Measurements from ENCODE around the gene ESRRG.
"Not testable (repeated sequence)": the region's sequence is repeated elsewhere in the genome, so short reads cannot be mapped to it uniquely, and the experiment has no call there.

ESRRG gene

GRCh38 chr1:216710598-216711333 lies 12.5 kb downstream of the ESRRG start:
- DNase-seq: no peak
- no peaks in the 10 kb centered on the region for H3K27me3 ChIP-seq (replicated peaks; ENCODE audit: control insufficient read depth, insufficient read depth, low read length, poor library complexity, severe bottlenecking)

GRCh38 chr1:216710055-216710454 lies 13.2 kb downstream of the ESRRG start:
- H3K27ac ChIP-seq (ENCODE audit: insufficient read depth, low read length, poor library complexity, severe bottlenecking): no peak overlapping the region
- no peaks in the 10 kb centered on the region for H3K27me3 ChIP-seq (replicated peaks; ENCODE audit: control insufficient read depth, insufficient read depth, low read length, poor library complexity, severe bottlenecking)
- H3K9me3 ChIP-seq (ENCODE audit: control insufficient read depth, low read length): no peaks in the 10 kb centered on the region
- no peak for DNase-seq
- no peaks in the 10 kb centered on the region for H3K36me3 ChIP-seq (ENCODE audit: control insufficient read depth, insufficient read depth, low read length)
- no peaks in the 10 kb centered on the region for H3K4me1 ChIP-seq (ENCODE audit: control insufficient read depth, insufficient read depth, low read length, poor library complexity, severe bottlenecking)
- H3K4me3 ChIP-seq (ENCODE audit: insufficient read depth, low read depth, low read length, poor library complexity, severe bottlenecking): no peak overlapping the region

More at GRCh38 chr1:216710598-216711333, 12.5 kb downstream of the ESRRG start:
- no peaks in the 10 kb centered on the region for H3K36me3 ChIP-seq (ENCODE audit: control insufficient read depth, insufficient read depth, low read length)
- no peaks in the 10 kb centered on the region for H3K4me1 ChIP-seq (ENCODE audit: control insufficient read depth, insufficient read depth, low read length, poor library complexity, severe bottlenecking)
- H3K27ac ChIP-seq (ENCODE audit: insufficient read depth, low read length, poor library complexity, severe bottlenecking): no peak overlapping the region
- no peak overlapping the region for H3K4me3 ChIP-seq (ENCODE audit: insufficient read depth, low read depth, low read length, poor library complexity, severe bottlenecking)
- no peaks in the 10 kb centered on the region for H3K9me3 ChIP-seq (ENCODE audit: control insufficient read depth, low read length)

GRCh38 chr1:216705676-216706075 lies 17.6 kb downstream of the ESRRG start:
- no peaks in the 10 kb centered on the region for H3K36me3 ChIP-seq (ENCODE audit: control insufficient read depth, insufficient read depth, low read length)
- H3K4me3 ChIP-seq (ENCODE audit: insufficient read depth, low read depth, low read length, poor library complexity, severe bottlenecking): no peak overlapping the region
- no peaks in the 10 kb centered on the region for H3K27me3 ChIP-seq (replicated peaks; ENCODE audit: control insufficient read depth, insufficient read depth, low read length, poor library complexity, severe bottlenecking)
- DNase-seq: no peak
- H3K27ac ChIP-seq (ENCODE audit: insufficient read depth, low read length, poor library complexity, severe bottlenecking): no peak overlapping the region
- no peaks in the 10 kb centered on the region for H3K4me1 ChIP-seq (ENCODE audit: control insufficient read depth, insufficient read depth, low read length, poor library complexity, severe bottlenecking)
- H3K9me3 ChIP-seq (ENCODE audit: control insufficient read depth, low read length): no peaks in the 10 kb centered on the region

GRCh38 chr1:216704065-216704464 lies 19.2 kb downstream of the ESRRG start:
- not testable (repeated sequence) for H3K27ac ChIP-seq (ENCODE audit: insufficient read depth, low read length, poor library complexity, severe bottlenecking); DNase-seq; H3K36me3 ChIP-seq (ENCODE audit: control insufficient read depth, insufficient read depth, low read length); H3K4me3 ChIP-seq (ENCODE audit: insufficient read depth, low read depth, low read length, poor library complexity, severe bottlenecking); H3K9me3 ChIP-seq (ENCODE audit: control insufficient read depth, low read length); H3K27me3 ChIP-seq (replicated peaks; ENCODE audit: control insufficient read depth, insufficient read depth, low read length, poor library complexity, severe bottlenecking); H3K4me1 ChIP-seq (ENCODE audit: control insufficient read depth, insufficient read depth, low read length, poor library complexity, severe bottlenecking)

- no peak for DNase-seq
Observed at GRCh38 chr1:216702170-216702569, 21.1 kb downstream of the ESRRG start.

GRCh38 chr1:216700779-216701178 lies 22.4 kb downstream of the ESRRG start:
- no peak for DNase-seq

More at GRCh38 chr1:216702170-216702569, 21.1 kb downstream of the ESRRG start:
- Histone ChIP-seq H3K9me3 (ENCODE audit: control insufficient read depth, low read length) (no peaks in the 10 kb centered on the region), H3K4me3 (ENCODE audit: insufficient read depth, low read depth, low read length, poor library complexity, severe bottlenecking) (no peak overlapping the region), H3K27ac (ENCODE audit: insufficient read depth, low read length, poor library complexity, severe bottlenecking) (no peak overlapping the region), H3K4me1 (ENCODE audit: control insufficient read depth, insufficient read depth, low read length, poor library complexity, severe bottlenecking) (no peaks in the 10 kb centered on the region), H3K27me3 (replicated peaks; ENCODE audit: control insufficient read depth, insufficient read depth, low read length, poor library complexity, severe bottlenecking) (no peaks in the 10 kb centered on the region), H3K36me3 (ENCODE audit: control insufficient read depth, insufficient read depth, low read length) (no peaks in the 10 kb centered on the region)

GRCh38 chr1:216691710-216692109 lies 31.5 kb downstream of the ESRRG start:
- no peaks in the 10 kb centered on the region for H3K36me3 ChIP-seq (ENCODE audit: control insufficient read depth, insufficient read depth, low read length)
- no peak for DNase-seq
- no peak overlapping the region for H3K4me3 ChIP-seq (ENCODE audit: insufficient read depth, low read depth, low read length, poor library complexity, severe bottlenecking)
- no peak overlapping the region for H3K27ac ChIP-seq (ENCODE audit: insufficient read depth, low read length, poor library complexity, severe bottlenecking)
- H3K4me1 ChIP-seq (ENCODE audit: control insufficient read depth, insufficient read depth, low read length, poor library complexity, severe bottlenecking): no peaks in the 10 kb centered on the region
- H3K27me3 ChIP-seq (replicated peaks; ENCODE audit: control insufficient read depth, insufficient read depth, low read length, poor library complexity, severe bottlenecking): no peaks in the 10 kb centered on the region
- H3K9me3 ChIP-seq (ENCODE audit: control insufficient read depth, low read length): no peaks in the 10 kb centered on the region

More at GRCh38 chr1:216700779-216701178, 22.4 kb downstream of the ESRRG start:
- Histone ChIP-seq H3K4me3 (ENCODE audit: insufficient read depth, low read depth, low read length, poor library complexity, severe bottlenecking) (no peak overlapping the region), H3K27me3 (replicated peaks; ENCODE audit: control insufficient read depth, insufficient read depth, low read length, poor library complexity, severe bottlenecking) (no peaks in the 10 kb centered on the region), H3K27ac (ENCODE audit: insufficient read depth, low read length, poor library complexity, severe bottlenecking) (no peak overlapping the region), H3K4me1 (ENCODE audit: control insufficient read depth, insufficient read depth, low read length, poor library complexity, severe bottlenecking) (no peaks in the 10 kb centered on the region), H3K36me3 (ENCODE audit: control insufficient read depth, insufficient read depth, low read length) (no peaks in the 10 kb centered on the region), H3K9me3 (ENCODE audit: control insufficient read depth, low read length) (no peaks in the 10 kb centered on the region)

GRCh38 chr1:216690603-216691002 lies 32.6 kb downstream of the ESRRG start:
- Histone ChIP-seq H3K27me3 (replicated peaks; ENCODE audit: control insufficient read depth, insufficient read depth, low read length, poor library complexity, severe bottlenecking) (no peaks in the 10 kb centered on the region), H3K36me3 (ENCODE audit: control insufficient read depth, insufficient read depth, low read length) (no peaks in the 10 kb centered on the region), H3K27ac (ENCODE audit: insufficient read depth, low read length, poor library complexity, severe bottlenecking) (no peak overlapping the region), H3K4me1 (ENCODE audit: control insufficient read depth, insufficient read depth, low read length, poor library complexity, severe bottlenecking) (no peaks in the 10 kb centered on the region), H3K9me3 (ENCODE audit: control insufficient read depth, low read length) (no peaks in the 10 kb centered on the region), H3K4me3 (ENCODE audit: insufficient read depth, low read depth, low read length, poor library complexity, severe bottlenecking) (no peak overlapping the region)
- no peak for DNase-seq

GRCh38 chr1:216688127-216688657 lies 35.0 kb downstream of the ESRRG start:
- no peaks in the 10 kb centered on the region for H3K36me3 ChIP-seq (ENCODE audit: control insufficient read depth, insufficient read depth, low read length)
- H3K9me3 ChIP-seq (ENCODE audit: control insufficient read depth, low read length): no peaks in the 10 kb centered on the region
- no peaks in the 10 kb centered on the region for H3K4me1 ChIP-seq (ENCODE audit: control insufficient read depth, insufficient read depth, low read length, poor library complexity, severe bottlenecking)

GRCh38 chr1:216686860-216687766 lies 36.1 kb downstream of the ESRRG start:
- H3K27ac ChIP-seq (ENCODE audit: insufficient read depth, low read length, poor library complexity, severe bottlenecking): no peak overlapping the region
- no peaks in the 10 kb centered on the region for H3K36me3 ChIP-seq (ENCODE audit: control insufficient read depth, insufficient read depth, low read length)
- DNase-seq: no peak
- H3K9me3 ChIP-seq (ENCODE audit: control insufficient read depth, low read length): no peaks in the 10 kb centered on the region
- no peak overlapping the region for H3K4me3 ChIP-seq (ENCODE audit: insufficient read depth, low read depth, low read length, poor library complexity, severe bottlenecking)
- no peaks in the 10 kb centered on the region for H3K4me1 ChIP-seq (ENCODE audit: control insufficient read depth, insufficient read depth, low read length, poor library complexity, severe bottlenecking)
- no peaks in the 10 kb centered on the region for H3K27me3 ChIP-seq (replicated peaks; ENCODE audit: control insufficient read depth, insufficient read depth, low read length, poor library complexity, severe bottlenecking)

More at GRCh38 chr1:216688127-216688657, 35.0 kb downstream of the ESRRG start:
- Histone ChIP-seq H3K27ac (ENCODE audit: insufficient read depth, low read length, poor library complexity, severe bottlenecking) (no peak overlapping the region), H3K4me3 (ENCODE audit: insufficient read depth, low read depth, low read length, poor library complexity, severe bottlenecking) (no peak overlapping the region), H3K27me3 (replicated peaks; ENCODE audit: control insufficient read depth, insufficient read depth, low read length, poor library complexity, severe bottlenecking) (no peaks in the 10 kb centered on the region)
- no peak for DNase-seq
